ENCODE data around the gene GRK4. TPM values are rescaled to one million over a fixed set of nuclear protein-coding genes. Genes with fewer than 3 reads are reported as not detected.
"Not testable (repeated sequence)": the region's sequence is repeated elsewhere in the genome, so short reads cannot be mapped to it uniquely, and the experiment has no call there.

The GRK4 gene
- total RNA-seq, result 1 to 10 TPM; 3.8 to 6.9 (median 5.8) TPM

GRCh38 chr4:2963175-2963965, at the start of gene GRK4, which contains the start of gene NOP14:
TSS of gene GRK4 (plus strand) at chr4:2963571. CDS start at chr4:2964071, 500 bp downstream.
TSS of gene NOP14 (minus strand) at chr4:2963406. CDS start at chr4:2963319, 87 bp downstream.
- Histone ChIP-seq H3K36me3 (no peaks in the 10 kb centered on the region), H3K4me3 (peak within 1 kb of the TSS; percentile 93 to 96 (median 93)), H3K27ac (peak within 1 kb of the TSS; percentile 80 to 85), H3K27me3 (no peaks in the 10 kb centered on the region), H3K9me3 (no peaks in the 10 kb centered on the region), H3K4me1 (peaks cover 6 to 9% of the 10 kb centered on the region in 2 donors)
- peak; percentile 96 to 97 for DNase-seq (ENCODE audit: low spot score in 2 of 2)
- TF ChIP-seq POLR2AphosphoS5 (IDR thresholded peaks at IDR 0.05) (peak; percentile 82 to 86 (median 85)), CTCF (IDR thresholded peaks at IDR 0.05) (no peak)
- intact Hi-C loops (cut with DNase I; ENCODE audit: low total_unique reads), result no loop called here

GRCh38 chr4:2914256-2915126, 48.9 kb upstream of the GRK4 start:
- H3K4me1 ChIP-seq, result peaks cover 0 to 4% of the 10 kb centered on the region in 2 donors
- no peak for DNase-seq (ENCODE audit: low spot score in 2 of 2)

GRCh38 chr4:2915789-2916188, 47.6 kb upstream of the GRK4 start:
- no peaks in the 10 kb centered on the region for H3K36me3 ChIP-seq

More at GRCh38 chr4:2914256-2915126, 48.9 kb upstream of the GRK4 start:
- Histone ChIP-seq H3K4me3 (no peak overlapping the region), H3K27me3 (no peaks in the 10 kb centered on the region), H3K9me3 (no peaks in the 10 kb centered on the region), H3K36me3 (no peaks in the 10 kb centered on the region), H3K27ac (peak overlapping the region; percentile 73 to 75)
- TF ChIP-seq POLR2A (IDR thresholded peaks at IDR 0.05) (no peak), POLR2AphosphoS5 (IDR thresholded peaks at IDR 0.05) (no peak), CTCF (IDR thresholded peaks at IDR 0.05) (no peak)
- intact Hi-C loops (cut with DNase I; ENCODE audit: low total_unique reads), result no loop called here

GRCh38 chr4:2916696-2917095, 46.7 kb upstream of the GRK4 start:
- intact Hi-C loops (cut with DNase I; ENCODE audit: low total_unique reads); H3K27me3 ChIP-seq; H3K4me3 ChIP-seq; H3K27ac ChIP-seq; H3K4me1 ChIP-seq; DNase-seq (ENCODE audit: low spot score in 2 of 2); H3K36me3 ChIP-seq; H3K9me3 ChIP-seq: not testable (repeated sequence)

More at GRCh38 chr4:2915789-2916188, 47.6 kb upstream of the GRK4 start:
- Histone ChIP-seq H3K4me3 (no peak overlapping the region), H3K27me3 (no peaks in the 10 kb centered on the region), H3K4me1 (peaks cover 0 to 4% of the 10 kb centered on the region in 2 donors), H3K9me3 (no peaks in the 10 kb centered on the region), H3K27ac (no peak overlapping the region)
- DNase-seq (ENCODE audit: low spot score in 2 of 2), result no peak
- TF ChIP-seq CTCF (IDR thresholded peaks at IDR 0.05) (no peak), POLR2AphosphoS5 (IDR thresholded peaks at IDR 0.05) (no peak), POLR2A (IDR thresholded peaks at IDR 0.05) (no peak)
- intact Hi-C loops (cut with DNase I; ENCODE audit: low total_unique reads), result no loop called here

GRCh38 chr4:2918300-2918699, 45.1 kb upstream of the GRK4 start:
- H3K4me1 ChIP-seq; H3K27me3 ChIP-seq; H3K9me3 ChIP-seq; H3K36me3 ChIP-seq; H3K27ac ChIP-seq; intact Hi-C loops (cut with DNase I; ENCODE audit: low total_unique reads); DNase-seq (ENCODE audit: low spot score in 2 of 2); H3K4me3 ChIP-seq: not testable (repeated sequence)

GRCh38 chr4:2918714-2919113, 44.7 kb upstream of the GRK4 start:
- not testable (repeated sequence) for H3K36me3 ChIP-seq; H3K27me3 ChIP-seq; H3K4me3 ChIP-seq; H3K4me1 ChIP-seq; H3K9me3 ChIP-seq; H3K27ac ChIP-seq; DNase-seq (ENCODE audit: low spot score in 2 of 2)
- intact Hi-C loops (cut with DNase I; ENCODE audit: low total_unique reads), result loop anchor here (1.0 kb wide), 1 partner anchor 11 kb away; no protein-coding TSS in a partner anchor

- H3K36me3 ChIP-seq; intact Hi-C loops (cut with DNase I; ENCODE audit: low total_unique reads); H3K27me3 ChIP-seq; H3K4me1 ChIP-seq; H3K4me3 ChIP-seq; H3K9me3 ChIP-seq: not testable (repeated sequence)
- DNase-seq (ENCODE audit: low spot score in 2 of 2), result peak in 1 of 2 donors; percentile 19
- peak overlapping the region; percentile 40 to 48 for H3K27ac ChIP-seq
These were observed 40.8 kb upstream of the GRK4 start for GRCh38 chr4:2922453-2923101.

Data from breast epithelium (tissue), 4 donors.